ENCODE results near the gene SLC39A11. TPM values are rescaled to one million over a fixed set of nuclear protein-coding genes. Genes with fewer than 3 reads are reported as not detected.

The SLC39A11 gene
- total RNA-seq, 1 experiment from 2014 or later = 24.8 TPM

DNA sequence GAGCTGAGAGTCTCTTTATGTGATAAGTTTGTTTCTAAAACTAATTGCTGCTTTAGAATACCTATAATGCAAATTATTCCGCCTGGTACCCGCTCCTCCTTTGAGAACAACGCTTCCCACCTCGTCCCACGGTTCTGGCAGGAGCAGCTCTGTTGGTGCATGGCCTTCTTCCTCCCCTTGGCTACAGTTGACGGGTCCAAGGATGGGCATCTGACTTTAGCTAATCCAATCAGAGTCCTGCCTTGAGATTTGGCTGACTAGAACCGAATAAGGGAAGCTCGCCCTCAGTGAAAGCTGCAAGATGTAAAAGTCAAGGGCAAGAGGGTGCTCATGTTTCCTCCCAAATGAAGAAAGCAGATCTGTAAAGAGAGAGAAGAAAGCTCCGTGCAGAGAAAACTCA lies 481.3 kb downstream of the SLC39A11 start:
- no peak for DNase-seq (ENCODE audit: low read depth)
- in situ Hi-C loops (cut with HindIII; ENCODE audit: low pct_unique_long_range_greater_than_20kb, low sequenced_read_pairs) = no loop called here

DNA sequence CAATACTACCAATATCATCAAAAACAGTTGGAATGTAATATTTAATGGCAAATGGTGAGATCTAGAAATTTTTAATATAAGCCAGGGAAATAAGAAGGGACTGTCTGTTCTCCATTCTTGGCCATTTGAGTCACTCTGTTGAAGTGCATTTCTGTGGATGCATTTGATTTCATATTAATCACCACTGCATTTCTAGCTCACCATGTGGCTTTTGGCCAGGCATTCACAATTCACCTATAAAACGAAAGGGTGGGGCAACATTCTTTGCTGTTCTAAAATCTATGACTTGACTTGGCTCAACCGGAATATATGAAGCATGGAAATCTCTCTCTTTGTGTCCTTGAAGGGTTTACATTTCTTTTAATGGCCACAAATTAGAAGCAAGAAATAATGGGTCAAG lies 483.0 kb downstream of the SLC39A11 start:
- in situ Hi-C loops (cut with HindIII; ENCODE audit: low pct_unique_long_range_greater_than_20kb, low sequenced_read_pairs) = loop anchor here (10.0 kb wide), 1 partner anchor 105 kb away; no protein-coding TSS in a partner anchor
- DNase-seq (ENCODE audit: low read depth) = peak; percentile 75

DNA sequence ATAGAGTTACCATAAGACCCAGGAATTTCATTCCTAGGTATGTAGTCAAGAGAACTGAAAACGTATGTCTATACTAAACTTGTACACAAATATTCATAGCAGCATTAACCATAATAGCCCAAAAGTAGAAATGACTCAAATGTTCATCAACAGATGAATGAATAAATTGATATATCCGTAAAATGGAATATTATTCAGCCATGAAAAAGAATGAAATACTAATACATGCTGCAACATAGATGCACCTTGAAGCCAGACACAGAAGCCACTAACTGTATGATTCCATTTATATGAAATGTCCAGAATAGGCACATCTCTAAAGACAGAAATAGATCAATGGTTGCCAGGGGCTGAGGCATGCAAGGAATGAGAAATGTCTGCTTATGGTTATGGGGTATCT lies 484.1 kb downstream of the SLC39A11 start:
- DNase-seq (ENCODE audit: low read depth) = no peak
- in situ Hi-C loops (cut with HindIII; ENCODE audit: low pct_unique_long_range_greater_than_20kb, low sequenced_read_pairs) = loop anchor here (10.0 kb wide), 1 partner anchor 106 kb away; no protein-coding TSS in a partner anchor

DNA sequence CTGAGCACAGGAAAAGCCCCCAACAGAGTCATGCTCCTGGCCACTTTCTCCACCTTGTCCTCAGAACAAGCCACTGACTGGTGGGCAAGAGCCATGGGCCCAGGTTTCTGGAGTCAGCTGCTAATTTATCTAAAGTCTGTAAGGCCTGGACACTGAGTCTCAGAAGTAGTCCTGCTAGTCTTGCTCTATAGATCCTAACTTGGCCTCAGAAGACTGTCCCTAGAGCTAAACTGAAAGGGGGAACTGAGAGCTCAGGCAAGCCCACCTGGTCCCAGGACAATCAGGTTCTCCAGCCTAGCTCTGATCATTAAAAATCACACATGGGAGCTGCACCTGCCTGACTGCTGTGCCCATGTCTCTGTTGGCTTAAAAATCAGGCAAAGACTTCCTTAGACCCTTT lies 485.8 kb downstream of the SLC39A11 start:
- in situ Hi-C loops (cut with HindIII; ENCODE audit: low pct_unique_long_range_greater_than_20kb, low sequenced_read_pairs) = loop anchor here (10.0 kb wide), 1 partner anchor 108 kb away; no protein-coding TSS in a partner anchor
- no peak for DNase-seq (ENCODE audit: low read depth)

DNA sequence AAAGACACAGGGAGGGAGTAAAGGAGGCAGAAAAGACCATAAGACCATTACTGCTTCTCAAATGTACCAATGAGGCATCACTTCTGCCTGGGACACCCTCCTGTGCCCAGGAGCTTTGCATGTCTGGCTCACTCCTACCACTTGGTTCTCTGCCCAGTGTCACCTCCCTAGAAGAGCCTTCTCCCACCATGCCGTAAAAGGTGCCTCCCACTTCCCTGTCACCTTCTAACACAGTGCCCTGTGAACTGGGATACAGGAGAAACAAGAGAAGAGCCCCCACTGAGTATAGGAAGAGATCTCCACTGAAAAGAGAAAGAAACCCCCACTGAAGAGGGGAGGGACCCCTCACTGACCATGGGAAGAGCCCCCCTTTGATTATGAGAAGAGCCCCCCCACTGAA lies 486.9 kb downstream of the SLC39A11 start:
- DNase-seq (ENCODE audit: low read depth) = no peak
- in situ Hi-C loops (cut with HindIII; ENCODE audit: low pct_unique_long_range_greater_than_20kb, low sequenced_read_pairs) = loop anchor here (10.0 kb wide), 1 partner anchor 109 kb away; no protein-coding TSS in a partner anchor

DNA sequence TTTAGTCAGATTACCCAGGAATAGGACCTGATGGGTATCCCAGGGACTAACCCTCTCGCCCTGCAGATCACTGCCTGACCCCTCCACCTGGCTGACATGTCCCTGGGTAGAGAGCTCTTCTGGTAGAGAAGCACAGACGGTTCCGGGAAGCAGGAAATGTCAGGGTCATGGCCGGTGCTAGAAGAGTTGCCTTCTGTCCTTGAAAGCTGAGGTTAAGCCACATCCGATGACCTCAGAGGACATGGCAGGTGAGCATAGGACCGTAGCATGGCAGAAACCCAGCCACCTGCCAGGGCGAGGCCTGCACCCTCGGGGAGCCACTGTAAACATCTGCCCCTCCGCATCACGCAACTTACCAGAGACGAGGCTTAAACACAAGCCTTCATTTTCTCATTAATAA lies 488.0 kb downstream of the SLC39A11 start:
- in situ Hi-C loops (cut with HindIII; ENCODE audit: low pct_unique_long_range_greater_than_20kb, low sequenced_read_pairs) = loop anchor here (10.0 kb wide), 1 partner anchor 110 kb away; no protein-coding TSS in a partner anchor
- no peak for DNase-seq (ENCODE audit: low read depth)

DNA sequence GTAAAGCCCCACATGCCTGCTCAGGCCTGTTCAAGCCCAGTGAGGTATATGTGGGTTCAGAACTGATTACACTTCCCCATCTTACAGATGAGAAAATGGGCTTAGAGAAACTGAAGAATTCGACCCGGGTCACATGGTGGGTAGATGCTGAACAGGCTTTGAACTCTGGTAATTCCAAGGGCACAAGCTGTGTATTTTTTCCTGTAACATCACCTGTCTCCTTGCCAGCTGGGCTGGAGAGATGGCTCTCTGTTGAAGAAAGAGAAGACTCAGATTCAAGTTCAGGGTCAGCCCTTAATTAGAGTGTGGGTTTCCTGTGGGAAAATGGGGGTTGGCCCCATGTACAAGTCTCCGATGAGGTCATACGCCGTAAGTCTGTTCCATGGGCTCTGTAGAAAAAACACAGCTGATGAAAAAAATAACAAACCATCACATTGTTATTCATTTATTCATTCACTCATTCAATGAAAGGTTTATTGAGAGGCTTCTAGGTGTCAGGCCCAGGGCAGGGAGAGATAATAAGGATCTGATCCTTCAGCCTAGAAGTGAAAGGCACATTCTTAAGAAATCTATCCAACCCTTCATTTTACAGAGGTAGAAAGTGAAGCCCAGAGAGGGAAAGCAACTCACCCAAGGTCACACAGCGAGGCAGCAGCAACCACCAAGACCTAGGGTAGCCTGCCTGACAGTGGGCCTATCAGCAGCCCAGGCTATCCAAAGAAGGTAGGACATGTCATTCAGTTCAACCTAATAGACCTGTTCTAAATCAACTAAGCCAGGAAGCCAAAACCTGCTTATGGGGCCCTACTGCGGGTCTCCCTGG lies 488.9 kb downstream of the SLC39A11 start:
- in situ Hi-C loops (cut with HindIII; ENCODE audit: low pct_unique_long_range_greater_than_20kb, low sequenced_read_pairs) = loop anchor here (10.0 kb wide), 1 partner anchor 111 kb away; no protein-coding TSS in a partner anchor
- peak; percentile 89 for DNase-seq (ENCODE audit: low read depth)

DNA sequence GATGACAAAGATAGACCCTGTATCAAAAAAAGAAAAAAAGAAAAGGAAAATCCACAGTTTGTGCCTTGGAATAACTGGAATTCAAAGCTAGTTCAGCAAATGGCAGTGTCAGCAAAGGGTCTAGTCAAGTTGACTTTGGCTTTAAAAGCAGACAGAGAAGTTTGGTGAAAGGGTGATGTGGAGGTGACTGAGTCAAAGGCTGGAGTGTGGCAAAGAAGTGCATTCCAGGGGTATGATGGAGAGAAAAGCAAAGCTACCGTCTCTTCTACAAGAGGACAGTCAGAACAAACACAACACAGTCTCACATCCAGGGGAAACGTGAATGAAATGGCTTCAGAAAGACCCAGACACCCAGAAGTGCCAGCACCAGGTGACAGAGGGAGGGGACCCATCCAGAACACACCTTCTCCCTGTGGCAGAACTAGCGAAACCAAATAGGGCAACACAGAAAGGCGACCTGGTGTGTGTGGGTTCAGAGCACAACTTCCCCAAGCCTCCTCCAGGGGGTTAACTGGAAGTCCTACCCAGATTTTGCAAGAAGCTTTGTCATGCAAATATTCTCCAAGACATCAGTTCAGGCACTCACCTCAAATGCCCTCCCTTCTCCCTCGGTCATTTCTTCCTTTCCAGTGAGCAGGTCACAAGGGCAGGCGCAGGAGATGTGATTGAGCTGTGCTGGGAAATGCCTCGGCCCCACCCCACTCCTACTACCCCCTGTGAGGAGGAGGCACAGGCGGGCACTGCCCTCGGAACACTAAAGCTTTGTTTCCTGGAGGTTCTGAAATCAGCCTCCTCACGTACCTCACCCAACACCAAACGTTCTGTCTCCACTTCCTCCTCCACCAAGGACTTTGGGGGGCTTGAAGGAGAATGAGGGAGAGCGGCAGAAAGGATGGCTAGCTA lies 489.7 kb downstream of the SLC39A11 start:
- in situ Hi-C loops (cut with HindIII; ENCODE audit: low pct_unique_long_range_greater_than_20kb, low sequenced_read_pairs) = loop anchor here (10.0 kb wide), 1 partner anchor 112 kb away; no protein-coding TSS in a partner anchor
- DNase-seq (ENCODE audit: low read depth) = peak; percentile 96

DNA sequence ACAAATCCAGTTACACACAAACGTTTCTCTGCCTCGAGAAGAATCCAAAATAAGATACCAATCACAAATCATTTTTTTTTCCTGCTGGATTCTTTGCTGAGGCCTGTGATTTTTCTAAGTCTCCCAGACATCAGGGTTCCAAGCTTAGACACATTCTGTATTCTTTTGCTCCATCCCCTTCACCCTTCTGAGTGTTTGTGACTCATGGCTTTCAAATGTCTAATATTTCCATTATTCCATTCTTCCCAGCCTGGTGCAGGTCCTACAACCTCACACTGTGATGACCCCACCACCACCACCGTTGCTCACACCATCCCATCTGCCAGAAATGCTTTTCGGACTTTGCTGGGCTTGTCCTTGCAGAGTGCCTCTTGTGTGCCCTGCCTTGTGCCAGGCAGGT lies 491.6 kb downstream of the SLC39A11 start:
- in situ Hi-C loops (cut with HindIII; ENCODE audit: low pct_unique_long_range_greater_than_20kb, low sequenced_read_pairs) = loop anchor here (10.0 kb wide), 1 partner anchor 114 kb away; no protein-coding TSS in a partner anchor
- DNase-seq (ENCODE audit: low read depth) = no peak

DNA sequence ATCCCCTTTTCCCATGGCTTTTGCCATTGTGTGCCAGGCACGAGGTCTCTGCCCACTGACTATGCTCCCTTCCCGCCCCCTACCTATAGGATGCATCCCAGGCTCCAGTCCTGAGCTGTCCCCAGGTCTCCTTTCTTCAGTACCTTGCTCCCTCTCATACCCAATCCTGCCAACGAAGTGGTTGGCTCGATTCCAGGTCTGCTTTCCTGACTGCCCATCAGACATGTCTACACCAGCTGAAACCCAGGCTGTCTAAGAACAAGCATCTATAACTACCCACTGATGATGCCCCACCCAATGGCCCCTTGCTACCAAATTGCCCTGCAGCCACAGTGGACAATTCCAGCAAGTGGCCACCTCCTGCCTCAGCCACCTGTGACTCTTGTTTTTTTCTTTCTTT lies 492.6 kb downstream of the SLC39A11 start:
- in situ Hi-C loops (cut with HindIII; ENCODE audit: low pct_unique_long_range_greater_than_20kb, low sequenced_read_pairs) = loop anchor here (10.0 kb wide), 1 partner anchor 115 kb away; no protein-coding TSS in a partner anchor
- DNase-seq (ENCODE audit: low read depth) = no peak

DNA sequence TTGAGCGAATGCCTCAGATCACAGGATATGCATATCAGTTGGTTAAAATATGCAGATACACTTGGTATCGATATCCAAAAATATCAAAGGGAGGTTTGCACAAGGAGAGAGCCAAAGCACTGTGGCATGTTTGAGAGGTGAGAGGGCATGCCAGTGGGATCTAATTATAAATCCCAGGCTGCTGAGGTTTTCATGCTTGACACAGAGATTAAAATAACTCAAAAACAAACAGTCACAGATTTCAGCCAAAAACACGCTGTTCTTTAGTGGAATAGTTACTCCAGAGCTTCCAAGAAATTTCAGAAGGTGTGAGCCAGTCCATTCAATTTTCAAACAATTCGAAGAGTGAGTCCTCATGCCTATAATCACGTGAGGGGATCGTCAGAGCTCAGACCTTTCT lies 493.8 kb downstream of the SLC39A11 start:
- in situ Hi-C loops (cut with HindIII; ENCODE audit: low pct_unique_long_range_greater_than_20kb, low sequenced_read_pairs) = no loop called here
- no peak for DNase-seq (ENCODE audit: low read depth)

DNA sequence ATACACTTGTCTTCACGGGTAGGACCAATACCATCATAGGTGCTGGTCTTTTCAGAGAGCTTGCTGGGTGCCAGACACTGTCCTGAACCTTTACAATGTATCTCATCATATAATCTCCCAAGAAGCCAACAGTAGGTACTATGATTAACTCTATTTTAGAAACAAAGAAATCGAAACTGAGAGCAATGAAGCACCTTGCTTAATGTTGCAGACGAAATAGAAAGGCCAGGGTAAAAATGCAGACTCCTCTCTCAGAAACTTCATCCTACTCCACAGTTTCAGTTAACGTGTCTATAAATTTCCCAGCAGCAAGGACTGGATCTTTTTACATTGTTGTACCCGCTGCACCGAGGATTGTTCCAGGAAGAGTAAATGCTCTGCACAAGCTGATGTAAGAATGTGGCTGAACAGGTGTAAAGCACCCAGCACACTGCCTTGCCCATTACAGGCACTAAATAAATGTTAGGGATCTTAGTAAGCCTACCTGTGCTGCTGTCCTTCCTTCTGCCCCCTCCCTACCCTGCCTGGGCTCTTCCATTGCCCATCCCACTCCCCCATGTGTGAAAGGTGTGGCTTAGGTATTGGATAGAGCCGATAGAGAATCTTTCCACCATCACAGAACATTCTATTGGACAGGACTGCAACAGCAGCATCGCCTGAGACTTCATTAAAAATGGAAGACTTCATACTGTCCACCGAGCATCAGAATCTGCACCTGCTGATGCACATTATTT lies 495.0 kb downstream of the SLC39A11 start:
- DNase-seq (ENCODE audit: low read depth) = no peak
- in situ Hi-C loops (cut with HindIII; ENCODE audit: low pct_unique_long_range_greater_than_20kb, low sequenced_read_pairs) = no loop called here

Other genes starting within 250 kb of the SLC39A11 start
- not detected in 2 replicates for gene SSTR2, start 72.3 kb upstream of the SLC39A11 start, total RNA-seq (2014; rRNA removed; shearing (Covaris generic); ENCODE audit: low replicate concordance)
- gene COG1, start 100.4 kb upstream of the SLC39A11 start, total RNA-seq (2014; rRNA removed; shearing (Covaris generic); ENCODE audit: low replicate concordance) = 19.6 and 20.6 TPM in 2 replicates
- not detected in 2 replicates for gene CPSF4L, start 169.2 kb upstream of the SLC39A11 start, total RNA-seq (2014; rRNA removed; shearing (Covaris generic); ENCODE audit: low replicate concordance)
- 50.8 and 54.9 TPM in 2 replicates for gene CDC42EP4, start 219.3 kb upstream of the SLC39A11 start, total RNA-seq (2014; rRNA removed; shearing (Covaris generic); ENCODE audit: low replicate concordance)